ENCODE results near the gene KRTAP10-9.
"Not testable (repeated sequence)": the region's sequence is repeated elsewhere in the genome, so short reads cannot be mapped to it uniquely, and the experiment has no call there.

KRTAP10-9 gene

DNA sequence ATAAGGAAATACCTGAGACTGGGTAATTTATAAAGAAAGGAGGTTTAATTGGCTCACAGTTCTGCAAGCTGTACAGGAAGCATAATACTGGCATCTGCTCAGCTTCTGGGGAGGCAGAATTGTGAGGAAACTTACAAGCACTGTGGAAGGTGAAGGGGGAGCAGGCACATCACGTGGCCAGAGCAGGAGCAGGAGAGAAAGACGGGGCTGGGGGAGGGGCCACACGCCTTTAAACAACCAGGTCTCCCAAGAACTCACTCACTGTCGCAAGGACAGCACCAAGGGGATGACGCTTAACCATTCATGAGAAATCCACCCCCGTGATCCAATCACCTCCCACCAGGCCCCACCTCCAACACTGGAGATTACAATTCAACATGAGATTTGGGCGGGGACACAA, 34.7 kb downstream of the KRTAP10-9 start:
- DNase-seq (ENCODE audit: low read depth in 2 of 2, low spot score in 1 of 2) = not testable (repeated sequence)

GRCh38 chr21:44664691-44665090, 37.8 kb downstream of the KRTAP10-9 start:
- no peak for DNase-seq (ENCODE audit: low read depth in 2 of 2, low spot score in 1 of 2)

GRCh38 chr21:44666401-44667320, 39.8 kb downstream of the KRTAP10-9 start, which contains the start of gene KRTAP12-2:
KRTAP12-2 (minus strand) TSS chr21:44666927; CDS start chr21:44666886, 41 bp downstream.
- DNase-seq (ENCODE audit: low read depth in 2 of 2, low spot score in 1 of 2) = no peak

DNA sequence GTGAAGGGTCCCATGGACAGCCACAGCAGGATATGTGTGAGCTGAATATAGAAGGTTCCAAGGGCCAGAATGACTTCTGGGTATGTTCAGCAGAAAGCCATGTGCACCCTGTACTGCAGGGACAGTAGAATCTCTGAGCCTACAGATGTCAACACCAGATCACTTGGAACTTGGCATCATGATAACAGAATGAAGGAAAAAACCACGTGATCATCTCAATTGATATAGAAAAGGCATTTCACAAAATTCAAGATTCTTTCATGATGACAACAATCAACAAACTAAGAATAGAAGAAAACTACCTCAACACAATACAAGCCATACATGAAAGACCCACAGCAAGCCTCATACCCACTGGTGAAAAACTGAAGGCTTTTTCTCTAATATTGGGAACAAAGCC, 40.7 kb downstream of the KRTAP10-9 start:
- DNase-seq (ENCODE audit: low read depth in 2 of 2, low spot score in 1 of 2) = no peak

DNA sequence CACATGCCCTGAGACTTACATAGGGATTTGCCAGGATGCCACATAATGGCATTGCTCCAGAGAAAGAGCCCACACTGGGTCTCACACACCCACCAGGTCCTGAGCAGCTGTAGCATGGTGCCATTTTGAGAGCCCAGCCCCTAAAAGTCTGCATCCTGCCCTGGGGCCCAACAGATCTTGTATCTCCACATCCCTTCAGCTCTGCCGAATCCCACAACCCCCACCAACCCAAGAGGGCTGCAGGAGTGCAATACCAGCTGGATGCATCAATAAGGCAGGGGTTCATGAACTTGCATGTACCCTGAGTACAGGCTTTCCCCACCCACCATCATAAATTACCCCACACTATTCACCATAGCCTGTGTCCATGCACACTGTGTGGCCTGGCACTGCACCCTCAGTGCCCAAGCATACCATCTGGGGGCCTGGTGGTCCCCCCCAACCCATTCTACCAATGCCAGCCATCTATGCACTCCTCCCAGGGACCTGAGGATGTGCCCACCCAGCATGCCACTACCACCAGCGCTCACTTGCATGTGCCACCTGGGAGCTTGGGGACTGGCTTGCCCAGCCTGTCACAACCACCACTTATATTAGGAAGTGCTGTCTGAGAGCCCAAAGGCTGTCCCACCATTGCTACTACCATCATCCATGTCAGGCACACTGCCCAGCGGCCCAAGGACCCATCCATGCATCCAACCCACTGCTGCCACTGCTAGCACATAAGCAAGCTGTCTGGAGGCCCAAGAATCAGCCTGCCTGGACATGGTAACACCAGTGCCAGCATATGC, 43.9 kb downstream of the KRTAP10-9 start:
- no peak for DNase-seq (ENCODE audit: low read depth in 2 of 2, low spot score in 1 of 2)

- DNase-seq (ENCODE audit: low read depth in 2 of 2, low spot score in 1 of 2) = no peak
Observed at GRCh38 chr21:44671911-44672310, 45.0 kb downstream of the KRTAP10-9 start.

- no peak for DNase-seq (ENCODE audit: low read depth in 2 of 2, low spot score in 1 of 2)
Observed at GRCh38 chr21:44677881-44678280, 51.0 kb downstream of the KRTAP10-9 start.

All from stimulated activated CD8-positive, alpha-beta memory T cell treated with anti-CD3 and anti-CD28 coated beads, Interleukin-4, amount 100 ng/mL, for 1 hour (primary cell).